GM12892 (cell line): ENCODE measurements around the gene IDI2.
"Not testable (repeated sequence)": the region's sequence is repeated elsewhere in the genome, so short reads cannot be mapped to it uniquely, and the experiment has no call there.

ENCODE experiments used
- DNase-seq: peaks from one replicate; pipeline ENCODE4 v3.0.0; 2011; ENCODE audit not compliant: insufficient read length
- FAIRE-seq: peaks from 2 replicates; lab custom pipeline; 2011; peaks lifted over from hg19 to GRCh38; lab: Jason Lieb, UNC
- POLR2A ChIP-seq: IDR thresholded peaks from 2 replicates; pipeline ENCODE4 v1.6.1; 2011; ENCODE audit warnings: low read depth, low read length, control low read depth
- POLR2AphosphoS5 ChIP-seq: IDR thresholded peaks from 2 replicates; pipeline ENCODE4 v1.6.1; 2011; ENCODE audit warnings: low read depth, low read length, control low read depth
- TAF1 ChIP-seq: IDR thresholded peaks from 2 replicates; pipeline ENCODE4 v1.6.1; 2011; ENCODE audit warnings: low read depth, mild to moderate bottlenecking, control low read depth, low read length, borderline replicate concordance

Gene IDI2

DNA sequence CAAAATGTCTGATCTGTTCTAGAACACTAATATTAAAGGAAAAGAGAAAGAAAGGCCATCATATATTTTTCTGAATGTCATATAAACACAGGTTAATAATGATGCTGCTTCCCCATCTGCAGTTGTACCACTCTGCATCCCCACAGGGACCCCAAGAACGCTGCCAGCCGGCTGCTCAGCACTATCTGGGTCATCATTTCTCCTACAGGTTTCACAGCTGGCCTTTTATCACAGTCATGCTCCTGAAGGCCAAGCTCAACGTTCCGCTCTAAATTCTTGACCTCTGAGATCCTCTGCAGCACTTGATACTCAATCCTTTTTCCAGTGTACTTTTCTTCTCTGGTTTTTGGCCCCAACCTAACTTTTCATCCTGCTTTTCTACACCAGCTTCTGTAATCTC is 18.5 kb upstream of the IDI2 start:
- DNase-seq (no peak), FAIRE-seq (peak; percentile 5)
- TF ChIP-seq TAF1, result no peak
- TF ChIP-seq POLR2AphosphoS5, result no peak
- TF ChIP-seq POLR2A, result no peak

DNA sequence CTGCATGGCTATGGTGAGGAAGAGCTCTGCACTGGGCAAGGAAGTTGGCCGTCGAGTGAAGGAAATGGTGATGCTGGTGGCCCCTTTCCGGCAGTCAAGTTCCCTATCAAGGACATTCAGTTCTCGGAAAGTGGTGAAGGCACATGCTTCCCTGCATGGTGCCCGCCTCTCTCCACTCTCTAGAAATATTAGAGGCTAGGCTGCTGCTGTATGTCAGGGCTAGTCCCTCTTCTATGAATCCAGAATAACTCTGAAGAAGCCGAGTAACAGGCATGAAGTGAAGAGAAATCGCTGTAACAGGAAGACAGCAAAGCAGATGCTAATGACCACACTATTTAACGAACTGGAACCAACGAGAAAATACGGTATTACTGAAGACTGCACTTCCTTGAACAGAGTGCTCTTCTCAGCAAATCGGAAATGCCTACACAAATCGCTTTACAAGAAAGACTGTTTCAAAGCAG is 17.9 kb upstream of the IDI2 start:
- TF ChIP-seq POLR2AphosphoS5, result 0 out of 2 replicates have a peak, but pooled peaks have one; percentile 30
- TF ChIP-seq POLR2A, result peak; percentile 64
- TF ChIP-seq TAF1, result no peak
- DNase-seq (no peak), FAIRE-seq (peak; percentile 82)

DNA sequence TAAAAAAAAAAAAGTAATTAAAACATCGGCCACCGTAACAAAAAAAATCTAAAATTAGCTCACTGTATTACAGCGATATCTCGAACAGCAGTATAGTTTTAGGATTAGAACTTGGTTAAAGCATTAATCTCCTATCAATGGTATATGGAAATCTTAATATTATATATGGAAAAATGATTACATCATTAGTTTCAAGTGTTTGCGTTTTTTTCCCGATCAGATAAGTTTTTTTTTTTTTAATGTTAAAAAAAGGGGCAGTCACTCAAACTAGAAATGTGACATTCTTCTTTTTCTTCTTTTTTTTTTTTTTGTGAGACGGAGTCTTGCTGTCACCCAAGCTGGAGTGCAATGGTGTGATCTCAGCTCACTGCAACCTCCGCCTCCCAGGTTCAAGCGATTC is 15.9 kb upstream of the IDI2 start:
- FAIRE-seq (no peak), DNase-seq (no peak)
- no peak for TF ChIP-seq POLR2AphosphoS5
- no peak for TF ChIP-seq TAF1
- no peak for TF ChIP-seq POLR2A

DNA sequence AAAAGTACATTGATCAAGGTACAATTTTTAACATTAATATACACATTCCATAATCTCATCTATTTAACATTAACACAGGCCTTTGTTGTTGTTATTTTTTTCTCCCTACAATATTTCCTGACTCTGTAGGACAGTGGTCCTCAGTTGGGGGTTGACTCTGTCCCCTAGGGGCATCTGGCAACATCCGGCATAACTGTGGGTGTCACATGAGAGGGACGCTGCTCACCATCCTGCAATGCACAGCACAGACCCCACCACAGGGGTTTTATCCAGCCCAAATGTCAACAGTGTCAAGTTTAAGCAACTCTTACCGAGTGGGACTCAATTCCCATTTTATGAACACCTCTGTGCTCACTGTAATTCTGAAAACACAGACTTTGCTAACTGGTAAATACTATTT is 14.5 kb upstream of the IDI2 start:
- no peak for DNase-seq
- TF ChIP-seq POLR2A (no peak), POLR2AphosphoS5 (no peak), TAF1 (no peak)
- no peak for FAIRE-seq

- DNase-seq, FAIRE-seq: not testable (repeated sequence)
- peak; percentile 66 for TF ChIP-seq POLR2AphosphoS5
- peak; percentile 47; the same call in 1 of the 2 replicates for TF ChIP-seq POLR2A
These were observed 13.1 kb upstream of the IDI2 start for GRCh38 chr10:1038769-1039168.

GRCh38 chr10:1037098-1037497 is 11.4 kb upstream of the IDI2 start:
- no peak for DNase-seq
- no peak for TF ChIP-seq TAF1
- no peak for TF ChIP-seq POLR2AphosphoS5
- TF ChIP-seq POLR2A, result no peak
- no peak for FAIRE-seq

DNA sequence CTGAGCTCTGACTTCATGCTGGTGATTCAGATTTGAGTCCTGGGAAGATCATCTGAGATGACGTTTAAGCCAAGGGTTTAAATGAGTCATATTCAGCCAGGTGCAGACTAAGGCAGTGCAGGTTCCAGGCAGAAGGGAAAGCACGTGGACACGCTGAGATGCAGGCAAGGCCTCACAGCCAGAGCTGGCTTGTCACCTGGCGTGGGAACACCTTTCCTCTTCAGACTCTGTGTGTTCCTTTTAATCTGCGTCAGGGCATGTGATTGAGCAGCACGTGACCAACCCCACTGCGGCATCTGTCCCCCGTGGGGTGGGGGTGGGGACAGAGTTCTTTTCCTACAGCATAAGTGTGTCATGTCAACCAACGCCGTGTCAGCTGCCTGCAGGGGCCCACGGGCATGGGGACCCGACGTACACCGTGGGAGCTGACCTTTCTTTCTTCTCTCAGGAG is 10.7 kb upstream of the IDI2 start:
- 0 out of 2 replicates have a peak, but pooled peaks have one; percentile 22 for TF ChIP-seq POLR2A
- no peak for TF ChIP-seq TAF1
- TF ChIP-seq POLR2AphosphoS5, result 0 out of 2 replicates have a peak, but pooled peaks have one; percentile 26
- FAIRE-seq (peak; percentile 81), DNase-seq (no peak)

GRCh38 chr10:1035201-1035600 is 9.5 kb upstream of the IDI2 start:
- no peak for DNase-seq
- FAIRE-seq, result no peak
- TF ChIP-seq TAF1 (no peak), POLR2A (no peak), POLR2AphosphoS5 (no peak)

DNA sequence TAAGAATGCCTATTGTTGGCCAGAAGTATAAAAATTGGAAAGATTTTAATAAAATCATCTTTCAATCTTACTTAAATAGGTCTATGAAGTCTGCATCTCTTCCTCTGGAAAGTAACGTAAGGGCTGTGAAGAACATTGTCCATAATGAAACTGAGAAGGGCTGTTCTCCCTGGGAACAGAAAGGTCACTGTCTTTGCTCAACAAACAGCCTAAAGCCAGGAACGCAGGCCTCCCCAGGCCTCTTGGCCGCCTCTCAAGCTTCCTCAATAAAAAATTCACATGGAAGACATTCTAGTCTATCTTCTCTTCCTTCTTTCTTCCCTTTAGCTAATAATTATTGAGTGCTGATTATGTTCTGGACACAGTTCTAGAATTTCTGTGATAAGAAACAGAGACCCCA is 9.1 kb upstream of the IDI2 start:
- DNase-seq (no peak), FAIRE-seq (no peak)
- TF ChIP-seq POLR2AphosphoS5, result no peak
- TF ChIP-seq POLR2A, result no peak
- TF ChIP-seq TAF1, result no peak

- FAIRE-seq, result no peak
- no peak for DNase-seq
- TF ChIP-seq POLR2A (no peak), TAF1 (no peak), POLR2AphosphoS5 (no peak)
These were observed 7.9 kb upstream of the IDI2 start for GRCh38 chr10:1033601-1034000.

GRCh38 chr10:1029838-1030237 is 4.2 kb upstream of the IDI2 start:
- no peak for FAIRE-seq
- TF ChIP-seq POLR2AphosphoS5 (no peak), POLR2A (no peak), TAF1 (no peak)
- DNase-seq, result no peak

GRCh38 chr10:1026578-1026977 is 919 bp upstream of the IDI2 start:
- DNase-seq (no peak), FAIRE-seq (no peak)
- TF ChIP-seq TAF1 (no peak), POLR2A (no peak), POLR2AphosphoS5 (no peak)

DNA sequence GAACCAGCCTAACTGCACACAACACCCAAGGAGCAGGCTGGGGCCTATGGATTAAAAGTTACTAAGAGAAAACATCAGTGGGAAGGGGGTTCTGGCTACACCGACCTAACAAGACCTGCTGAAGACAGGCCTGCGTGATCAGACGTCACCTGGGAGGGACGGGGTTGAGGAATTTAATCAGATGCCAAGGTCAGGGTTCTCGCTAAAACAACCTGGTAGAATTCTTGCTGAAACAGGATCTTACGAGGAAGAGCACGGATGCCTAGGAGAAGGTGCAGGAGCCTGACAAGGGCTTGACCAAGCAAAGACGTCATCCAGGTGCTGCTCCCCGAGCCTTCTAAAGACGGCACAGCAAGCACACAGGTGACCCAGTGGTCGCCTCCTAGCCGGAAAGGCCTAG is 1.6 kb downstream of the IDI2 start:
- TF ChIP-seq POLR2A (no peak), POLR2AphosphoS5 (no peak), TAF1 (no peak)
- no peak for FAIRE-seq

DNA sequence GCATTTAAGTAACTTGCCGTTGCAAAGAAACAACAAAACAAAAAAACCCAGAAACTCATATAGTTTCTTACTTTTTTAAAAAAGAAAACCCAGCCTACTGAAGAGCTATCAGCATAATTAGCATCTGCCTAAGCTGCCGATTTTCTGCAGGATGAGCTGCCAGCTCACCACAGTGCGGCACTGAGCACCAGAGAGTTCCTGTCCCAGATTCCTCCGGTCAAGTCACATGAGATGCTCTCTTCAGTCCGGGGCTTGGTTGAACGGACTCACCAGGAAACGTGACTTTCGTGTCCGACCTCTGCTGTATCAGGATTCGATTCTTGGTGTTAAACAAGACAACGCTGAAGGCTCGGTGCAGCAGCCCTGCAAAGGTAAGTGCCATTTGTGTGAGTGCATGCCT is 3.2 kb downstream of the IDI2 start:
- DNase-seq (no peak), FAIRE-seq (no peak)
- TF ChIP-seq POLR2A, result no peak

More for the DNA sequence above, 1.6 kb downstream of the IDI2 start:
- no peak for DNase-seq
